Activated T-helper 1 cell treated with Interleukin-2 at 50 U/mL for 16 hours (primary cell): Measurements from ENCODE around the gene DCUN1D2.
"Not testable (repeated sequence)": the region's sequence is repeated elsewhere in the genome, so short reads cannot be mapped to it uniquely, and the experiment has no call there.

Source experiments
- DNase-seq: peaks from one replicate; pipeline ENCODE4 v3.0.0-alpha.2; 2020; ENCODE audit warnings: low read depth

The DCUN1D2 gene

GRCh38 chr13:113490496-113491417 lies at the start of gene DCUN1D2:
Gene DCUN1D2, minus strand, starts transcription at chr13:113490711. Its CDS starts 42 bp downstream, at chr13:113490669.
- DNase-seq = peak; percentile 58

GRCh38 chr13:113539822-113540221 lies 49.3 kb upstream of the DCUN1D2 start:
- no peak for DNase-seq

GRCh38 chr13:113539176-113539575 lies 48.7 kb upstream of the DCUN1D2 start:
- DNase-seq = no peak

GRCh38 chr13:113538689-113539058 lies 48.2 kb upstream of the DCUN1D2 start:
- no peak for DNase-seq

GRCh38 chr13:113537909-113538688 lies 47.6 kb upstream of the DCUN1D2 start:
- DNase-seq = no peak

GRCh38 chr13:113537205-113537604 lies 46.7 kb upstream of the DCUN1D2 start:
- no peak for DNase-seq

- no peak for DNase-seq
Measured at GRCh38 chr13:113536461-113537110, 46.1 kb upstream of the DCUN1D2 start.

- DNase-seq = no peak
Measured at GRCh38 chr13:113535381-113535781, 44.9 kb upstream of the DCUN1D2 start.

GRCh38 chr13:113534236-113534860 lies 43.8 kb upstream of the DCUN1D2 start:
- DNase-seq = no peak

- no peak for DNase-seq
Measured at GRCh38 chr13:113533161-113533840, 42.8 kb upstream of the DCUN1D2 start.

GRCh38 chr13:113532156-113532806 lies 41.8 kb upstream of the DCUN1D2 start:
- DNase-seq = no peak

- no peak for DNase-seq
Measured at GRCh38 chr13:113531041-113531873, 40.7 kb upstream of the DCUN1D2 start.

GRCh38 chr13:113528813-113529180 lies 38.3 kb upstream of the DCUN1D2 start:
- DNase-seq = no peak

GRCh38 chr13:113528101-113528812 lies 37.7 kb upstream of the DCUN1D2 start:
- DNase-seq = no peak

GRCh38 chr13:113527272-113527958 lies 36.9 kb upstream of the DCUN1D2 start:
- DNase-seq = no peak

GRCh38 chr13:113526466-113527220 lies 36.1 kb upstream of the DCUN1D2 start:
- DNase-seq = no peak

GRCh38 chr13:113522438-113522837 lies 31.9 kb upstream of the DCUN1D2 start:
- DNase-seq = not testable (repeated sequence)

GRCh38 chr13:113520571-113520970 lies 30.1 kb upstream of the DCUN1D2 start:
- DNase-seq = no peak
